ENCODE results near the gene DDX31. TPM values are rescaled to one million over a fixed set of nuclear protein-coding genes. Genes with fewer than 3 reads are reported as not detected.
"Not testable (repeated sequence)": the region's sequence is repeated elsewhere in the genome, so short reads cannot be mapped to it uniquely, and the experiment has no call there.

The DDX31 gene
- total RNA-seq, 1 experiment from 2014 or later = 26.2 TPM

DNA sequence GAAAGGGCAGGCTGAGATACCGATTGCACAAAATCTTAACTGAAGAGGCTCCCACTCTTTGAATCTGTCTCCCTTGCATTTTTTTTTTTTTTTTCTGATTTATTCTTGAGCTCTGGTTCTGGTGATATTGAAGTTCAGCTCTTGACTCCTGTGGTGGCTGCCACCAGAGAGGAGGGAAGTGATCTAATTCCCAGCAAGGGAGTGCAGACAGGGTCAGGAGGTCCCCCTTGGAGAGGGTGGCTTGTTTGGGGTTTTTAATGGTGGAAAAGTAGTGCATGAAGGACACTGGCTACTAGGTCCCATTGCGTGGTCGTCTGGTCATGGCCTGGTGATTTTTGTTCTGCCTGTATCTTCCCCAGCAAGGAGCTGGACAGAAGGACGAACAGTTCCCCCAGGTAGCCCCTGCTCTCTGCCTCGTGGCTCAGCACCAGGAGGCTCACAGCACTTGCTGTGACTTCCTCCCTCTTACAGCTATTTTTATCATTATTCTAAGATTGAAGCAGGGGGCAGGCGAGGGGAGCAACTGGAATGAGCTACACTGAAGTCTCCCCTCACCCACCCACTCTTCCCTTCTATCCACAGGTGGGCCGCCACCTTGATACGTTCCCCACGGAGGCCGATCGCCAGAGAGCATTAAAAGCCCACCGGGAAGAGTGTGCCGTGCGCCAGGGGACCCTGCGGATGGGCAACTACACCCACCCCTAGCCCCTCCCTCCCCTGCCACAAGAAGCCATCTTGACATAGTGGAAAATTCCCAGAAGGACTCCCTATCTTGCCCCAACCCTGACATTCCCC is 97.8 kb downstream of the DDX31 start (continued):
- TF ChIP-seq, protein P1, sequence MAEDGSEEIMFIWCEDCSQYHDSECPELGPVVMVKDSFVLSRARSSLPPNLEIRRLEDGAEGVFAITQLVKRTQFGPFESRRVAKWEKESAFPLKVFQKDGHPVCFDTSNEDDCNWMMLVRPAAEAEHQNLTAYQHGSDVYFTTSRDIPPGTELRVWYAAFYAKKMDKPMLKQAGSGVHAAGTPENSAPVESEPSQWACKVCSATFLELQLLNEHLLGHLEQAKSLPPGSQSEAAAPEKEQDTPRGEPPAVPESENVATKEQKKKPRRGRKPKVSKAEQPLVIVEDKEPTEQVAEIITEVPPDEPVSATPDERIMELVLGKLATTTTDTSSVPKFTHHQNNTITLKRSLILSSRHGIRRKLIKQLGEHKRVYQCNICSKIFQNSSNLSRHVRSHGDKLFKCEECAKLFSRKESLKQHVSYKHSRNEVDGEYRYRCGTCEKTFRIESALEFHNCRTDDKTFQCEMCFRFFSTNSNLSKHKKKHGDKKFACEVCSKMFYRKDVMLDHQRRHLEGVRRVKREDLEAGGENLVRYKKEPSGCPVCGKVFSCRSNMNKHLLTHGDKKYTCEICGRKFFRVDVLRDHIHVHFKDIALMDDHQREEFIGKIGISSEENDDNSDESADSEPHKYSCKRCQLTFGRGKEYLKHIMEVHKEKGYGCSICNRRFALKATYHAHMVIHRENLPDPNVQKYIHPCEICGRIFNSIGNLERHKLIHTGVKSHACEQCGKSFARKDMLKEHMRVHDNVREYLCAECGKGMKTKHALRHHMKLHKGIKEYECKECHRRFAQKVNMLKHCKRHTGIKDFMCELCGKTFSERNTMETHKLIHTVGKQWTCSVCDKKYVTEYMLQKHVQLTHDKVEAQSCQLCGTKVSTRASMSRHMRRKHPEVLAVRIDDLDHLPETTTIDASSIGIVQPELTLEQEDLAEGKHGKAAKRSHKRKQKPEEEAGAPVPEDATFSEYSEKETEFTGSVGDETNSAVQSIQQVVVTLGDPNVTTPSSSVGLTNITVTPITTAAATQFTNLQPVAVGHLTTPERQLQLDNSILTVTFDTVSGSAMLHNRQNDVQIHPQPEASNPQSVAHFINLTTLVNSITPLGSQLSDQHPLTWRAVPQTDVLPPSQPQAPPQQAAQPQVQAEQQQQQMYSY (CRISPR knock-in tag; IDR thresholded peaks at IDR 0.05) = no peak
- TF ChIP-seq, protein P2, sequence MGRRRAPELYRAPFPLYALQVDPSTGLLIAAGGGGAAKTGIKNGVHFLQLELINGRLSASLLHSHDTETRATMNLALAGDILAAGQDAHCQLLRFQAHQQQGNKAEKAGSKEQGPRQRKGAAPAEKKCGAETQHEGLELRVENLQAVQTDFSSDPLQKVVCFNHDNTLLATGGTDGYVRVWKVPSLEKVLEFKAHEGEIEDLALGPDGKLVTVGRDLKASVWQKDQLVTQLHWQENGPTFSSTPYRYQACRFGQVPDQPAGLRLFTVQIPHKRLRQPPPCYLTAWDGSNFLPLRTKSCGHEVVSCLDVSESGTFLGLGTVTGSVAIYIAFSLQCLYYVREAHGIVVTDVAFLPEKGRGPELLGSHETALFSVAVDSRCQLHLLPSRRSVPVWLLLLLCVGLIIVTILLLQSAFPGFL (CRISPR knock-in tag; IDR thresholded peaks at IDR 0.05; ENCODE audit: borderline replicate concordance) = no peak
- TF ChIP-seq, protein P3, sequence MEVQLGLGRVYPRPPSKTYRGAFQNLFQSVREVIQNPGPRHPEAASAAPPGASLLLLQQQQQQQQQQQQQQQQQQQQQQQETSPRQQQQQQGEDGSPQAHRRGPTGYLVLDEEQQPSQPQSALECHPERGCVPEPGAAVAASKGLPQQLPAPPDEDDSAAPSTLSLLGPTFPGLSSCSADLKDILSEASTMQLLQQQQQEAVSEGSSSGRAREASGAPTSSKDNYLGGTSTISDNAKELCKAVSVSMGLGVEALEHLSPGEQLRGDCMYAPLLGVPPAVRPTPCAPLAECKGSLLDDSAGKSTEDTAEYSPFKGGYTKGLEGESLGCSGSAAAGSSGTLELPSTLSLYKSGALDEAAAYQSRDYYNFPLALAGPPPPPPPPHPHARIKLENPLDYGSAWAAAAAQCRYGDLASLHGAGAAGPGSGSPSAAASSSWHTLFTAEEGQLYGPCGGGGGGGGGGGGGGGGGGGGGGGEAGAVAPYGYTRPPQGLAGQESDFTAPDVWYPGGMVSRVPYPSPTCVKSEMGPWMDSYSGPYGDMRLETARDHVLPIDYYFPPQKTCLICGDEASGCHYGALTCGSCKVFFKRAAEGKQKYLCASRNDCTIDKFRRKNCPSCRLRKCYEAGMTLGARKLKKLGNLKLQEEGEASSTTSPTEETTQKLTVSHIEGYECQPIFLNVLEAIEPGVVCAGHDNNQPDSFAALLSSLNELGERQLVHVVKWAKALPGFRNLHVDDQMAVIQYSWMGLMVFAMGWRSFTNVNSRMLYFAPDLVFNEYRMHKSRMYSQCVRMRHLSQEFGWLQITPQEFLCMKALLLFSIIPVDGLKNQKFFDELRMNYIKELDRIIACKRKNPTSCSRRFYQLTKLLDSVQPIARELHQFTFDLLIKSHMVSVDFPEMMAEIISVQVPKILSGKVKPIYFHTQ (CRISPR knock-in tag; IDR thresholded peaks at IDR 0.05) = no peak
- TF ChIP-seq JAZF1 (CRISPR knock-in tag; IDR thresholded peaks at IDR 0.05) (no peak), NR2C2 (CRISPR knock-in tag; IDR thresholded peaks at IDR 0.05) (no peak), CREM (CRISPR knock-in tag; IDR thresholded peaks at IDR 0.05) (no peak), TP53 (CRISPR knock-in tag; IDR thresholded peaks at IDR 0.05) (no peak), NR1H2 (CRISPR knock-in tag; IDR thresholded peaks at IDR 0.05) (no peak)
- TF ChIP-seq, protein P4, sequence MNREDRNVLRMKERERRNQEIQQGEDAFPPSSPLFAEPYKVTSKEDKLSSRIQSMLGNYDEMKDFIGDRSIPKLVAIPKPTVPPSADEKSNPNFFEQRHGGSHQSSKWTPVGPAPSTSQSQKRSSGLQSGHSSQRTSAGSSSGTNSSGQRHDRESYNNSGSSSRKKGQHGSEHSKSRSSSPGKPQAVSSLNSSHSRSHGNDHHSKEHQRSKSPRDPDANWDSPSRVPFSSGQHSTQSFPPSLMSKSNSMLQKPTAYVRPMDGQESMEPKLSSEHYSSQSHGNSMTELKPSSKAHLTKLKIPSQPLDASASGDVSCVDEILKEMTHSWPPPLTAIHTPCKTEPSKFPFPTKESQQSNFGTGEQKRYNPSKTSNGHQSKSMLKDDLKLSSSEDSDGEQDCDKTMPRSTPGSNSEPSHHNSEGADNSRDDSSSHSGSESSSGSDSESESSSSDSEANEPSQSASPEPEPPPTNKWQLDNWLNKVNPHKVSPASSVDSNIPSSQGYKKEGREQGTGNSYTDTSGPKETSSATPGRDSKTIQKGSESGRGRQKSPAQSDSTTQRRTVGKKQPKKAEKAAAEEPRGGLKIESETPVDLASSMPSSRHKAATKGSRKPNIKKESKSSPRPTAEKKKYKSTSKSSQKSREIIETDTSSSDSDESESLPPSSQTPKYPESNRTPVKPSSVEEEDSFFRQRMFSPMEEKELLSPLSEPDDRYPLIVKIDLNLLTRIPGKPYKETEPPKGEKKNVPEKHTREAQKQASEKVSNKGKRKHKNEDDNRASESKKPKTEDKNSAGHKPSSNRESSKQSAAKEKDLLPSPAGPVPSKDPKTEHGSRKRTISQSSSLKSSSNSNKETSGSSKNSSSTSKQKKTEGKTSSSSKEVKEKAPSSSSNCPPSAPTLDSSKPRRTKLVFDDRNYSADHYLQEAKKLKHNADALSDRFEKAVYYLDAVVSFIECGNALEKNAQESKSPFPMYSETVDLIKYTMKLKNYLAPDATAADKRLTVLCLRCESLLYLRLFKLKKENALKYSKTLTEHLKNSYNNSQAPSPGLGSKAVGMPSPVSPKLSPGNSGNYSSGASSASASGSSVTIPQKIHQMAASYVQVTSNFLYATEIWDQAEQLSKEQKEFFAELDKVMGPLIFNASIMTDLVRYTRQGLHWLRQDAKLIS (CRISPR knock-in tag; IDR thresholded peaks at IDR 0.05; ENCODE audit: borderline replicate concordance) = no peak
- TF ChIP-seq, protein P5, sequence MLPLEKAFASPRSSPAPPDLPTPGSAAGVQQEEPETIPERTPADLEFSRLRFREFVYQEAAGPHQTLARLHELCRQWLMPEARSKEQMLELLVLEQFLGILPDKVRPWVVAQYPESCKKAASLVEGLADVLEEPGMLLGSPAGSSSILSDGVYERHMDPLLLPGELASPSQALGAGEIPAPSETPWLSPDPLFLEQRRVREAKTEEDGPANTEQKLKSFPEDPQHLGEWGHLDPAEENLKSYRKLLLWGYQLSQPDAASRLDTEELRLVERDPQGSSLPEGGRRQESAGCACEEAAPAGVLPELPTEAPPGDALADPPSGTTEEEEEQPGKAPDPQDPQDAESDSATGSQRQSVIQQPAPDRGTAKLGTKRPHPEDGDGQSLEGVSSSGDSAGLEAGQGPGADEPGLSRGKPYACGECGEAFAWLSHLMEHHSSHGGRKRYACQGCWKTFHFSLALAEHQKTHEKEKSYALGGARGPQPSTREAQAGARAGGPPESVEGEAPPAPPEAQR (CRISPR knock-in tag; IDR thresholded peaks at IDR 0.05) = no peak
- TF ChIP-seq, protein P6, sequence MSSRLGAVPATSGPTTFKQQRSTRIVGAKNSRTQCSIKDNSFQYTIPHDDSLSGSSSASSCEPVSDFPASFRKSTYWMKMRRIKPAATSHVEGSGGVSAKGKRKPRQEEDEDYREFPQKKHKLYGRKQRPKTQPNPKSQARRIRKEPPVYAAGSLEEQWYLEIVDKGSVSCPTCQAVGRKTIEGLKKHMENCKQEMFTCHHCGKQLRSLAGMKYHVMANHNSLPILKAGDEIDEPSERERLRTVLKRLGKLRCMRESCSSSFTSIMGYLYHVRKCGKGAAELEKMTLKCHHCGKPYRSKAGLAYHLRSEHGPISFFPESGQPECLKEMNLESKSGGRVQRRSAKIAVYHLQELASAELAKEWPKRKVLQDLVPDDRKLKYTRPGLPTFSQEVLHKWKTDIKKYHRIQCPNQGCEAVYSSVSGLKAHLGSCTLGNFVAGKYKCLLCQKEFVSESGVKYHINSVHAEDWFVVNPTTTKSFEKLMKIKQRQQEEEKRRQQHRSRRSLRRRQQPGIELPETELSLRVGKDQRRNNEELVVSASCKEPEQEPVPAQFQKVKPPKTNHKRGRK (CRISPR knock-in tag; IDR thresholded peaks at IDR 0.05; ENCODE audit: borderline replicate concordance) = no peak
- TF ChIP-seq, protein P7, sequence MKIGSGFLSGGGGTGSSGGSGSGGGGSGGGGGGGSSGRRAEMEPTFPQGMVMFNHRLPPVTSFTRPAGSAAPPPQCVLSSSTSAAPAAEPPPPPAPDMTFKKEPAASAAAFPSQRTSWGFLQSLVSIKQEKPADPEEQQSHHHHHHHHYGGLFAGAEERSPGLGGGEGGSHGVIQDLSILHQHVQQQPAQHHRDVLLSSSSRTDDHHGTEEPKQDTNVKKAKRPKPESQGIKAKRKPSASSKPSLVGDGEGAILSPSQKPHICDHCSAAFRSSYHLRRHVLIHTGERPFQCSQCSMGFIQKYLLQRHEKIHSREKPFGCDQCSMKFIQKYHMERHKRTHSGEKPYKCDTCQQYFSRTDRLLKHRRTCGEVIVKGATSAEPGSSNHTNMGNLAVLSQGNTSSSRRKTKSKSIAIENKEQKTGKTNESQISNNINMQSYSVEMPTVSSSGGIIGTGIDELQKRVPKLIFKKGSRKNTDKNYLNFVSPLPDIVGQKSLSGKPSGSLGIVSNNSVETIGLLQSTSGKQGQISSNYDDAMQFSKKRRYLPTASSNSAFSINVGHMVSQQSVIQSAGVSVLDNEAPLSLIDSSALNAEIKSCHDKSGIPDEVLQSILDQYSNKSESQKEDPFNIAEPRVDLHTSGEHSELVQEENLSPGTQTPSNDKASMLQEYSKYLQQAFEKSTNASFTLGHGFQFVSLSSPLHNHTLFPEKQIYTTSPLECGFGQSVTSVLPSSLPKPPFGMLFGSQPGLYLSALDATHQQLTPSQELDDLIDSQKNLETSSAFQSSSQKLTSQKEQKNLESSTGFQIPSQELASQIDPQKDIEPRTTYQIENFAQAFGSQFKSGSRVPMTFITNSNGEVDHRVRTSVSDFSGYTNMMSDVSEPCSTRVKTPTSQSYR (CRISPR knock-in tag; IDR thresholded peaks at IDR 0.05) = no peak
- TF ChIP-seq, protein P8, sequence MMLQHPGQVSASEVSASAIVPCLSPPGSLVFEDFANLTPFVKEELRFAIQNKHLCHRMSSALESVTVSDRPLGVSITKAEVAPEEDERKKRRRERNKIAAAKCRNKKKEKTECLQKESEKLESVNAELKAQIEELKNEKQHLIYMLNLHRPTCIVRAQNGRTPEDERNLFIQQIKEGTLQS (CRISPR knock-in tag; conservative IDR thresholded peaks at IDR 0.05) = no peak

DNA sequence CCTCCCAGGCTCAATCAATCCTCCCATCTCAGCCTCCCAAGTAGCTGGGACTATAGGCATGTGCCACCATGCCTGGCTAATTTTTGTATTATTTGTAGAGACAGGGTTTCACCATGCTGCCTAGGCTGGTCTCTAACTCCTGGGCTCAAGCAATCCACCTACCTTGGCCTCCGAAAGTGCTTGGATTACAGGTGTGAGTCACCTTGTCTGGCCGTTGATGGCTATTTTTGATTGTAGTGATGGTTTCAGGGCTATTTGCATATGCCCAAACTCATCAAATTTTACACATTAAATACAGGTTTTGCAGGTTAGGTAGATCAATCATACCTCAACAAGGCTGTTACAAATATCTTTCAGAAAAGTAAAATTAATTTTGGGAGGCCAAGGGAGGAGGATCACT is 101.0 kb downstream of the DDX31 start:
- H3K27me3 Mint-ChIP-seq (ENCODE audit: low read depth); POLR2A ChIA-PET; H3K27ac Mint-ChIP-seq; DNase-seq (ENCODE audit: low spot score); H3K9me3 Mint-ChIP-seq; H3K36me3 Mint-ChIP-seq; H3K4me3 Mint-ChIP-seq; ATAC-seq: not testable (repeated sequence)
- H3K4me1 Mint-ChIP-seq = peaks cover 13% of the 10 kb centered on the region
- CTCF ChIA-PET = interaction anchor here (0.7 to 1.1 kb wide), 2 partner anchors 13 to 22 kb away, joined by 3 to 4 read pairs; no protein-coding TSS in a partner anchor

Data from WTC11 (cell line).